Testis (tissue), 3 donors: ENCODE measurements around the gene TMEM63B. TPM values are rescaled to one million over a fixed set of nuclear protein-coding genes. Genes with fewer than 3 reads are reported as not detected.

Experiments used
- DNase-seq: peaks from one replicate; pipeline ENCODE4 v3.0.0-alpha.2; 2019
- H3K27ac ChIP-seq, 2 donors: fragments of 200-600 bp; sonication (generic); one replicate each; pipeline ENCODE4 v1.5.1; 2019
- H3K27me3 ChIP-seq: fragments of 200-600 bp; sonication (generic); one replicate; pipeline ENCODE4 v1.5.1; 2019
- H3K36me3 ChIP-seq: fragments of 200-600 bp; sonication (generic); one replicate; pipeline ENCODE4 v1.5.1; 2017; ENCODE audit warnings: low read depth; ENCODE audit errors: missing control alignments
- H3K4me1 ChIP-seq: fragments of 200-600 bp; sonication (generic); one replicate; pipeline ENCODE4 v1.5.1; 2019
- H3K4me3 ChIP-seq, 2 donors: fragments of 200-600 bp; sonication (generic); one replicate each; pipeline ENCODE4 v1.5.1; 2017 to 2019
- H3K9me3 ChIP-seq: fragments of 200-600 bp; sonication (generic); one replicate; pipeline ENCODE4 v1.5.1; 2017
- CTCF ChIP-seq, 3 experiments: fragments of 450-650 bp in 2 of 3; fragments of 200-600 bp in 1 of 3; sonication (generic) in 1 of 3; IDR thresholded peaks; one replicate each; pipeline ENCODE4 v1.5.1; 2016 to 2019; ENCODE audit warnings: antibody characterized with exemption in 3 of 3, mild to moderate bottlenecking in 2 of 3, moderate library complexity in 1 of 3
- POLR2A ChIP-seq: fragments of 450-650 bp; IDR thresholded peaks from one replicate; pipeline ENCODE4 v1.6.1; 2017; ENCODE audit warnings: antibody characterized with exemption, mild to moderate bottlenecking, moderate library complexity
- WGBS, 2 donors: methylation state at CpG; one replicate each; pipeline ENCODE4 v1.1.5; 2018; 5-methylcytosine and 5-hydroxymethylcytosine counted together
- intact Hi-C: fragments of 100-400 bp; cut with DNase I; formaldehyde crosslinking; loops from one replicate; pipeline ENCODE4 v1.15.1; 2023; ENCODE audit warnings: low total_unique reads
- polyA plus RNA-seq: library from polyadenylated mRNA; stranded (reverse); fragments of 350-450 nt; fragmentation: Illumina TruSeq; extraction: RNeasy Lipid Tissue Mini Kit (QIAGEN cat#74804); gene quantifications from one replicate; pipeline ENCODE4 v1.2.3, GENCODE V29; 2014; ENCODE audit warnings: low read depth, low replicate concordance; ENCODE audit not compliant: insufficient read depth
- total RNA-seq, 2 donors: library from RNA; depleted of rRNA; stranded (reverse); fragments of >200 nt; gene quantifications; one replicate each; pipeline ENCODE4 v1.2.3, GENCODE V29; 2016

TMEM63B gene
- total and polyA plus RNA-seq, 3 donors from 2014 or later = 79.0 to 170 (median 139) TPM

GRCh38 chr6:44133003-44133931 lies 5.9 kb downstream of the TMEM63B start:
- intact Hi-C loops = no loop called here
- no peaks in the 10 kb centered on the region for H3K27me3 ChIP-seq
- no peak for TF ChIP-seq CTCF (IDR thresholded peaks at IDR 0.05)
- no peak for TF ChIP-seq POLR2A
- no peak overlapping the region for H3K4me3 ChIP-seq
- 41 to 44% methylated on average over 4 to 9 of the region's 9 CpGs for WGBS, 2 donors
- H3K9me3 ChIP-seq = no peaks in the 10 kb centered on the region
- H3K27ac ChIP-seq = peak overlapping the region in 1 of 2 donors; percentile 47
- peaks cover 17% of the 10 kb centered on the region for H3K4me1 ChIP-seq
- no peaks in the 10 kb centered on the region for H3K36me3 ChIP-seq
- peak; percentile 70 for DNase-seq

DNA sequence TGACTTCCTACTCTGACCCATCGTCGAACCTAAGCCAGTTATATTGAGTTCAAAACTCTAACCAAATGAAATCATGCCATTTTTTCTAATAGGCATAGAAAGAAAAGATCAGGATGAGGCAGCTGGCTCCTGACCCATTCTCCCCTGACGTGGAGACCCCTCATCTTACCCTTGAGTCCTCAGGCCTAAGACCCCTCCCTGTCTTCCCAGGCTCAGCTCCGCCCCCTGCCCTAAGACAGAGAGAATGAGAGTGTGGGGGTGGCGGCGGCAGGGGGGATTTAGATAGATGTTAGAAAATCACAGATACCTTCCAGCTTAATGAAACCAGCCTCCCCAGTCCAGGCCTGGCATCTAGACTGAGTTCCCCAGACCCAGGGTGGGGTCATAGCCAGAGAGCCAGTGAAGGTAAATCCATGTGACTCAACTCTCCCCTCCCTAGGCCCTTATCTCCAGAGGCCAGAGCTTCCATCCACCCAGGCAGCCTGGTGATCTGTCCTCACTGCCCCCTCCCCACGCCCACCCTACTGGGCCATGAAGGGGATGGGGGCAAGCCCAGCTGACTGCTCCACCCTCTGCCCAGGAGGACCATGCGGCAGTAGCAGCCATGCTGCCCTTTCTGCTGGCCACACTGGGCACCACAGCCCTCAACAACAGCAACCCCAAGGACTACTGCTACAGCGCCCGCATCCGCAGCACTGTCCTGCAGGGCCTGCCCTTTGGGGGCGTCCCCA lies 6.8 kb downstream of the TMEM63B start:
- WGBS, 2 donors = 89 to 90% methylated on average over 10 to 12 of the region's 12 CpGs
- H3K27ac ChIP-seq = no peak overlapping the region
- intact Hi-C loops = no loop called here

DNA sequence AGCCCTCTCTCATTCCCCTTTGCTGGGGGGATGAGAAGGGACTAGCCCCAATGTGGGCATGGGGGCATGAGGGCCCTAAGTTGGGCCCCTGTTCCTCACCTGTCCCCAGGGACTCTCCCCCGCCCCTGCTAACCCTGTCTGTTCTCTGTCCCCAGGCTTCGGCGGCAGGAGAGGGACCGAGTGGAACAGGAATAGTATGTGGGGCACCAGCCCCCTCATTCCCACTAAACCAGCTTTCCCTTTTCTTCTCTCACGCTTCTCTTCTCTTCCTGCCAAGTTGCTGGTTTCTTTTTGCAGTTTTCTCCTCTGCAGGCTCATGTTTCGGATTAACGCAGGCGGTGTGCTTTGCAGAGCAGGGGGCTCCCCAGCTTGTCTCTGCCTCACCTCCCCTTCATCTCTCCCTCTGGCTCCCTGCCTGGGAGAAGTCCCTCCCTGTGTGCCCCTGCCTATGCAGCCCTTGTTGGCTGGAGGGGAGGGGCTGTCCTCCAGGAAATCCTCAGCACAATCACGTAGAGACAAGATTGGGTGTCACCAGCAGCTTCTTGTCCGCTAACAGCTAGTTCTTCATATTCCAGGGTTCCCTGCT lies 7.9 kb downstream of the TMEM63B start:
- TF ChIP-seq POLR2A (no peak), CTCF (IDR thresholded peaks at IDR 0.05) (no peak)
- DNase-seq = no peak
- Histone ChIP-seq H3K27ac (no peak overlapping the region), H3K9me3 (no peaks in the 10 kb centered on the region), H3K4me1 (peaks cover 9% of the 10 kb centered on the region), H3K27me3 (no peaks in the 10 kb centered on the region), H3K4me3 (no peak overlapping the region), H3K36me3 (no peaks in the 10 kb centered on the region)
- intact Hi-C loops = no loop called here
- 87 to 88% methylated on average over 9 to 10 of the region's 10 CpGs for WGBS, 2 donors

More for the DNA sequence above, 6.8 kb downstream of the TMEM63B start:
- DNase-seq = no peak
- no peak for TF ChIP-seq CTCF (IDR thresholded peaks at IDR 0.05)
- TF ChIP-seq POLR2A = no peak
- Histone ChIP-seq H3K4me1 (peaks cover 9% of the 10 kb centered on the region), H3K27me3 (no peaks in the 10 kb centered on the region), H3K9me3 (no peaks in the 10 kb centered on the region), H3K4me3 (no peak overlapping the region), H3K36me3 (no peaks in the 10 kb centered on the region)

DNA sequence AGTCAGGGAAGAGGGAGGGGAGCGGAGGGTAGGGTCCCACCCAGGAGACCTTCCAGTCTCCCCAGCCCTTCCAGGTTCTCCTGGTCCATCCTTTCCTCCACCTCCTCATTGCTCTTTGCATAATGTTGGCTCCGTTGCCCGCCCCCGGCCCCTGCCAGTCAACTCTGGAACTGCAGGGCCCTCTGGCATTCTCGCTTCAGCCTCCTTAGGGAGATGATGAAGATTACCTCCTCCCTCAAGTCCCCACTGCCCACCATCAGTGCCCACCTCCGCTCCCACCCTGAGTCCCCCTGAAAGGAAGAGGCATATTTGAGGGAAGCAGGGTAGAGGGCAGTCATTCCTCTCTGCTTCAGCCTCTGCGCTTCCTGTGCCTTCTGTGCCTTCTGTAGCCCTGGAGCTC lies 8.5 kb downstream of the TMEM63B start:
- Histone ChIP-seq H3K9me3 (no peaks in the 10 kb centered on the region), H3K36me3 (no peaks in the 10 kb centered on the region), H3K27me3 (no peaks in the 10 kb centered on the region), H3K4me1 (peaks cover 9% of the 10 kb centered on the region), H3K27ac (no peak overlapping the region), H3K4me3 (no peak overlapping the region)
- intact Hi-C loops = no loop called here
- DNase-seq = no peak
- TF ChIP-seq POLR2A (no peak), CTCF (IDR thresholded peaks at IDR 0.05) (no peak)
- WGBS, 2 donors = 93 to 96% methylated on average over 7 of the region's 7 CpGs
